ENCODE results near the gene AGPAT2. TPM values are rescaled to one million over a fixed set of nuclear protein-coding genes. Genes with fewer than 3 reads are reported as not detected.
A peak's percentile ranks its signal among the peaks of the same experiment; 100 is the strongest.

Gene AGPAT2
- total RNA-seq, 1 experiment from 2014 or later = 77.9 TPM

DNA sequence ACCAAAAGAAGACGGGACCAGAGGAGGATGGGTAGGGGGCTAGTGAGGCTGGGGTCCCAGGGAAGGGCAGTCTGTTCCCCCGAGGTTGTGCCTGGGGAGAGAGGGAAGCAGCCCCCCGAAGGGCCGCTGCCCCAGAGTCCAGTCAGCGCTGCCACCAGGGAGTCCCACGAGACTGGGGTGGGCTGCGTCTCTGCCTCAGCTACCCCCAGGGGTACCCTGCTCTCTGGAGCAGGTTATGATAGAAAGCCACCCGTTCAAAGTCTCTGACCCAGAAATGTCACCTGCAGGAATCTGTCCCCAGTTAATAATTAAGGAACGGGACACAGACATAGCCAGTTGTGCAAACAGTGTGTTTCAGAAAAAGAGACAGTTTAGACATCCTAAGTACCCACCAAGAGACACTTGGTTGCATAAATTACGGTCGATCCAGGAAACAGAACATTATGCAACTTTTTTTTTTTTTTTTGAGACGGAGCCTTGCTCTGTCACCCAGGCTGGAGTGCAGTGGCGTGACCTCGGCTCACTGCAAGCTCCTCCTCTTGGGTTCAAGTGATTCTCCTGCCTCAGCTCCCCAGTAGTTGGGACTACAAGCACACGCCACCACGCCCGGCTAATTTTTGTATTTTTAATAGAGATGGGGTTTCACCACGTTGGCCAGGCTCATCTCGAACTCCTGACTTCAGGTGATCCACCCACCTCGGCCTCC lies 10.7 kb upstream of the AGPAT2 start:
- DNase-seq (ENCODE audit: low read depth, low spot score) (no peak), ATAC-seq (no peak)
- Histone ChIP-seq H3K36me3 (ENCODE audit: control insufficient read depth, insufficient read depth, low read length) (no peaks in the 10 kb centered on the region), H3K4me1 (ENCODE audit: control insufficient read depth, insufficient read depth, low read length) (peaks cover 35% of the 10 kb centered on the region), H3K4me3 (ENCODE audit: low read depth in 2 of 2, low read length in 2 of 2) (no peak overlapping the region), H3K27ac (ENCODE audit: low read length) (no peak overlapping the region), H3K9me3 (ENCODE audit: control insufficient read depth, insufficient read depth, low read depth, low read length) (no peaks in the 10 kb centered on the region), H3K27me3 (ENCODE audit: control insufficient read depth, insufficient read depth, low read length) (no peaks in the 10 kb centered on the region)
- TF ChIP-seq, protein P1, sequence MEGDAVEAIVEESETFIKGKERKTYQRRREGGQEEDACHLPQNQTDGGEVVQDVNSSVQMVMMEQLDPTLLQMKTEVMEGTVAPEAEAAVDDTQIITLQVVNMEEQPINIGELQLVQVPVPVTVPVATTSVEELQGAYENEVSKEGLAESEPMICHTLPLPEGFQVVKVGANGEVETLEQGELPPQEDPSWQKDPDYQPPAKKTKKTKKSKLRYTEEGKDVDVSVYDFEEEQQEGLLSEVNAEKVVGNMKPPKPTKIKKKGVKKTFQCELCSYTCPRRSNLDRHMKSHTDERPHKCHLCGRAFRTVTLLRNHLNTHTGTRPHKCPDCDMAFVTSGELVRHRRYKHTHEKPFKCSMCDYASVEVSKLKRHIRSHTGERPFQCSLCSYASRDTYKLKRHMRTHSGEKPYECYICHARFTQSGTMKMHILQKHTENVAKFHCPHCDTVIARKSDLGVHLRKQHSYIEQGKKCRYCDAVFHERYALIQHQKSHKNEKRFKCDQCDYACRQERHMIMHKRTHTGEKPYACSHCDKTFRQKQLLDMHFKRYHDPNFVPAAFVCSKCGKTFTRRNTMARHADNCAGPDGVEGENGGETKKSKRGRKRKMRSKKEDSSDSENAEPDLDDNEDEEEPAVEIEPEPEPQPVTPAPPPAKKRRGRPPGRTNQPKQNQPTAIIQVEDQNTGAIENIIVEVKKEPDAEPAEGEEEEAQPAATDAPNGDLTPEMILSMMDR (IDR thresholded peaks at IDR 0.05) = no peak
- no peak for TF ChIP-seq SIN3A (IDR thresholded peaks at IDR 0.05; ENCODE audit: borderline replicate concordance, insufficient read depth, low read depth, low read length)
- in situ Hi-C loops (cut with HindIII; ENCODE audit: low pct_unique_long_range_greater_than_20kb, low sequenced_read_pairs) (no loop called here), intact Hi-C loops (cut with micrococcal nuclease; ENCODE audit: unreplicated experiment) (no loop called here)
- no TSS peak for BruUV-seq (replicated peaks)
- ChIA-PET CTCF (interaction anchor here (0.8 kb wide), 1 partner anchor 240 kb away, joined by 7 read pairs; no protein-coding TSS in a partner anchor), POLR2A (interaction anchor here (0.7 kb wide), 1 partner anchor 20 kb away, joined by 3 read pairs; no protein-coding TSS in a partner anchor)

DNA sequence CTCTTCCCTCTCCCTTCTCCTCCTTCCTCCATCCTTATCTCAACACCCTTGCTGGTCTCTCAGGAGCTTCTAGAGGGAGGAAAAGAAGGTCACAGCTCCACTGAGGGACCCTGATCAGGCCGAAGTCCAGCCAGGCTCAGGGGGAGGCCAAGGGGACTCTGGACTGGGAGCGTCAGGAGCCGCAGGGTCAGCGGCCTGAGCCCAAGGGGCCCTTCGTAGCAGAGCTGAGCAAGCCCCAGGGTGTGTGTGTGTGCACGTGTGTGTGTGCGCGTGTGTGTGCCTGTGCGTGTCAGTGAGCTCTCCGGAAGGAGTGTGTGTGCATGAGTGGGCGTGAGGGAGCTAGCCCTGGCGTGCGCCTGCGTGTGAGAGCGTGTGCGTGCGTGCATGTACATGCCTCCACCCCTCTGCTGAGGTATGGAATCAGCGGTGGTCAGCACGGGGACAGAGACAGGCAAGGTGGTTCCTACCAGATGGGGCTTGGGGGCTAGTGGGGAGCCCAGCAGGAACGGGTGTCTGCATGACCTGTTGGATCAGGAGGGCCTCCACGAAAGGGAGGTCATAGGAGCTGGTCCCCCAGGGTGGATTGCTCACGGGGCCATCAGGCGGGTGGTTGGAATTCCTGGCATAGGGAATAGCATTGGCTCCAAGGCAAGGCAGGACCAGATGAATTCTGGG lies 10.0 kb upstream of the AGPAT2 start:
- no peak for TF ChIP-seq SIN3A (IDR thresholded peaks at IDR 0.05; ENCODE audit: borderline replicate concordance, insufficient read depth, low read depth, low read length)
- TF ChIP-seq TCF7L2 (IDR thresholded peaks at IDR 0.05; ENCODE audit: low read depth, low read length) = no peak
- TF ChIP-seq, protein P1 (IDR thresholded peaks at IDR 0.05) = no peak
- no peak for TF ChIP-seq POLR2AphosphoS5 (IDR thresholded peaks at IDR 0.05; ENCODE audit: low read depth, low read length)
- TF ChIP-seq, protein P2, sequence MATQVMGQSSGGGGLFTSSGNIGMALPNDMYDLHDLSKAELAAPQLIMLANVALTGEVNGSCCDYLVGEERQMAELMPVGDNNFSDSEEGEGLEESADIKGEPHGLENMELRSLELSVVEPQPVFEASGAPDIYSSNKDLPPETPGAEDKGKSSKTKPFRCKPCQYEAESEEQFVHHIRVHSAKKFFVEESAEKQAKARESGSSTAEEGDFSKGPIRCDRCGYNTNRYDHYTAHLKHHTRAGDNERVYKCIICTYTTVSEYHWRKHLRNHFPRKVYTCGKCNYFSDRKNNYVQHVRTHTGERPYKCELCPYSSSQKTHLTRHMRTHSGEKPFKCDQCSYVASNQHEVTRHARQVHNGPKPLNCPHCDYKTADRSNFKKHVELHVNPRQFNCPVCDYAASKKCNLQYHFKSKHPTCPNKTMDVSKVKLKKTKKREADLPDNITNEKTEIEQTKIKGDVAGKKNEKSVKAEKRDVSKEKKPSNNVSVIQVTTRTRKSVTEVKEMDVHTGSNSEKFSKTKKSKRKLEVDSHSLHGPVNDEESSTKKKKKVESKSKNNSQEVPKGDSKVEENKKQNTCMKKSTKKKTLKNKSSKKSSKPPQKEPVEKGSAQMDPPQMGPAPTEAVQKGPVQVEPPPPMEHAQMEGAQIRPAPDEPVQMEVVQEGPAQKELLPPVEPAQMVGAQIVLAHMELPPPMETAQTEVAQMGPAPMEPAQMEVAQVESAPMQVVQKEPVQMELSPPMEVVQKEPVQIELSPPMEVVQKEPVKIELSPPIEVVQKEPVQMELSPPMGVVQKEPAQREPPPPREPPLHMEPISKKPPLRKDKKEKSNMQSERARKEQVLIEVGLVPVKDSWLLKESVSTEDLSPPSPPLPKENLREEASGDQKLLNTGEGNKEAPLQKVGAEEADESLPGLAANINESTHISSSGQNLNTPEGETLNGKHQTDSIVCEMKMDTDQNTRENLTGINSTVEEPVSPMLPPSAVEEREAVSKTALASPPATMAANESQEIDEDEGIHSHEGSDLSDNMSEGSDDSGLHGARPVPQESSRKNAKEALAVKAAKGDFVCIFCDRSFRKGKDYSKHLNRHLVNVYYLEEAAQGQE (IDR thresholded peaks at IDR 0.05; ENCODE audit: insufficient read depth in 1 of 2, low read depth in 2 of 2, low read length in 1 of 2) = no peak
- Histone ChIP-seq H3K4me3 (ENCODE audit: low read depth in 2 of 2, low read length in 2 of 2) (no peak overlapping the region), H3K9me3 (ENCODE audit: control insufficient read depth, insufficient read depth, low read depth, low read length) (no peaks in the 10 kb centered on the region), H3K27me3 (ENCODE audit: control insufficient read depth, insufficient read depth, low read length) (no peaks in the 10 kb centered on the region), H3K4me1 (ENCODE audit: control insufficient read depth, insufficient read depth, low read length) (peaks cover 39% of the 10 kb centered on the region), H3K36me3 (ENCODE audit: control insufficient read depth, insufficient read depth, low read length) (no peaks in the 10 kb centered on the region), H3K27ac (ENCODE audit: low read length) (0 out of 2 replicates have a peak overlapping the region, but pooled peaks have one; percentile 54)
- ATAC-seq = no peak
- intact Hi-C loops (cut with micrococcal nuclease; ENCODE audit: unreplicated experiment) = no loop called here
- in situ Hi-C loops (cut with HindIII; ENCODE audit: low pct_unique_long_range_greater_than_20kb, low sequenced_read_pairs) = no loop called here
- no peak for DNase-seq (ENCODE audit: low read depth, low spot score)
- no TSS peak for BruUV-seq (replicated peaks)
- ChIA-PET CTCF (no interaction called here), POLR2A (no interaction called here)
